Activated CD8-positive, alpha-beta memory T cell treated with anti-CD3 and anti-CD28 coated beads, Interleukin-2, amount 50 U/mL, for 48 hours (primary cell): Measurements from ENCODE around the gene RMI2.
A peak's percentile ranks its signal among the peaks of the same experiment; 100 is the strongest.
"Not testable (repeated sequence)": the region's sequence is repeated elsewhere in the genome, so short reads cannot be mapped to it uniquely, and the experiment has no call there.

Source experiments
- DNase-seq: peaks from one replicate; pipeline ENCODE4 v3.0.0-alpha.2; 2020

The RMI2 gene

GRCh38 chr16:11345040-11345862 is at the start of gene RMI2:
RMI2 (plus strand) TSS chr16:11345459; CDS start chr16:11345472, 13 bp downstream.
- DNase-seq, result peak; percentile 97

GRCh38 chr16:11295672-11296071 is 49.6 kb upstream of the RMI2 start:
- DNase-seq, result no peak

- no peak for DNase-seq
Measured at GRCh38 chr16:11296351-11296705, 48.9 kb upstream of the RMI2 start.

GRCh38 chr16:11296706-11297491 is 48.4 kb upstream of the RMI2 start:
- no peak for DNase-seq

GRCh38 chr16:11297492-11298142 is 47.6 kb upstream of the RMI2 start:
- peak; percentile 81 for DNase-seq

GRCh38 chr16:11298143-11298900 is 46.9 kb upstream of the RMI2 start:
- no peak for DNase-seq

GRCh38 chr16:11298950-11299547 is 46.2 kb upstream of the RMI2 start:
- DNase-seq, result not testable (repeated sequence)

GRCh38 chr16:11299865-11300559 is 45.2 kb upstream of the RMI2 start:
- no peak for DNase-seq

GRCh38 chr16:11300560-11300892 is 44.7 kb upstream of the RMI2 start:
- no peak for DNase-seq

- no peak for DNase-seq
Measured at GRCh38 chr16:11301645-11302501, 43.4 kb upstream of the RMI2 start.

GRCh38 chr16:11302977-11303376 is 42.3 kb upstream of the RMI2 start:
- no peak for DNase-seq

GRCh38 chr16:11303405-11304138 is 41.7 kb upstream of the RMI2 start:
- DNase-seq, result no peak

- no peak for DNase-seq
Measured at GRCh38 chr16:11306381-11306780, 38.9 kb upstream of the RMI2 start.

GRCh38 chr16:11306997-11307638 is 38.1 kb upstream of the RMI2 start:
- DNase-seq, result no peak

- no peak for DNase-seq
Measured at GRCh38 chr16:11307639-11308492, 37.4 kb upstream of the RMI2 start.

- no peak for DNase-seq
Measured at GRCh38 chr16:11308493-11309283, 36.6 kb upstream of the RMI2 start.

GRCh38 chr16:11309895-11310633 is 35.2 kb upstream of the RMI2 start:
- no peak for DNase-seq
